HepG2 (cell line): ENCODE data around the gene CNP.

Source experiments
- EZH2 ChIP-seq: conservative IDR thresholded peaks from 2 replicates; pipeline ENCODE4 v1.6.1; 2012; ENCODE audit warnings: mild to moderate bottlenecking, low read depth, low read length, moderate library complexity
- HMG20A ChIP-seq: IDR thresholded peaks from 2 replicates; pipeline ENCODE4 v1.6.1; 2016; ENCODE audit warnings: borderline replicate concordance
- MEIS2 ChIP-seq: sonication (generic); formaldehyde crosslinking; IDR thresholded peaks from 2 replicates; pipeline ENCODE4 v1.9.0; 2021; ENCODE audit warnings: mild to moderate bottlenecking, missing genetic modification reagents
- SETDB1 ChIP-seq: sonication (generic); formaldehyde crosslinking; IDR thresholded peaks from 2 replicates; pipeline ENCODE4 v1.5.1; 2020; ENCODE audit warnings: missing genetic modification reagents, mild to moderate bottlenecking, borderline replicate concordance
- SIN3B ChIP-seq: fragments of 150-350 bp; IDR thresholded peaks from 2 replicates; pipeline ENCODE4 v1.6.1; 2014; ENCODE audit warnings: low read length
- ZBTB21 ChIP-seq: sonication (generic); formaldehyde crosslinking; IDR thresholded peaks from 2 replicates; pipeline ENCODE4 v1.4.0; 2020; ENCODE audit warnings: missing genetic modification reagents
- ZFX ChIP-seq: sonication (generic); formaldehyde crosslinking; IDR thresholded peaks from 2 replicates; pipeline ENCODE4 v1.4.0; 2020; ENCODE audit warnings: mild to moderate bottlenecking, low read depth, missing genetic modification reagents, moderate library complexity
- ZNF678 ChIP-seq: sonication (generic); formaldehyde crosslinking; IDR thresholded peaks from 2 replicates; pipeline ENCODE4 v1.4.0; 2020; ENCODE audit warnings: mild to moderate bottlenecking, missing genetic modification reagents
- ZNF83 ChIP-seq: sonication (generic); formaldehyde crosslinking; IDR thresholded peaks from 2 replicates; pipeline ENCODE4 v1.4.0; 2020; ENCODE audit warnings: missing genetic modification reagents, mild to moderate bottlenecking, borderline replicate concordance
- TF ChIP-seq, protein P1 (sequence below), 2 experiments: IDR thresholded peaks; 2 replicates each; pipeline ENCODE4 v1.6.1; 2011 to 2012; ENCODE audit warnings: low read length in 2 of 2, borderline replicate concordance in 1 of 2, low read depth in 1 of 2, mild to moderate bottlenecking in 1 of 2, moderate library complexity in 1 of 2
- TF ChIP-seq, protein P2 (sequence below): sonication (generic); formaldehyde crosslinking; IDR thresholded peaks from 2 replicates; pipeline ENCODE4 v1.5.0; 2020; ENCODE audit warnings: mild to moderate bottlenecking, missing genetic modification reagents, moderate library complexity

DNA sequence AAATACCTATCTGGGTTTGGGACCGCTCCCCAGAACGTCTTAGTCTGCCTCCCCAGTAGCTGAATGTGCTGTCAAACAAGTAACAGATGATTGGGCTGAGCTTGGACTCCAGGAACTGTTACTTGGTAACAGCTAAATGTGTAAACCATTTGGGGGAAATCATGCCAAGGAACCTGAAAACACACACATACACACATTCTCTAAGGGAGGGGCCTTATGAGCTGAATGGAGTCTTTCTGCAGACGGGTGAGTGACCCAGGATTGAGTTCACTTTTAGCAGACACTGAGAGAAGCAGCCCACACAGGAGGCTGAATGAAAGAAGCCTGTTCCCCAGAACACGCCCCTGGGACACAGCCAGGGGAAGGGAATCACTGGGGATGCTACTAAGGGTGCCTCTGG lies 49.4 kb upstream of the CNP start:
- TF ChIP-seq SIN3B (no peak), MEIS2 (CRISPR knock-in tag) (no peak), EZH2 (no peak), SETDB1 (CRISPR knock-in tag) (no peak), ZNF83 (CRISPR knock-in tag) (no peak), ZNF678 (CRISPR knock-in tag) (no peak), ZBTB21 (CRISPR knock-in tag) (no peak), HMG20A (no peak), ZFX (CRISPR knock-in tag) (no peak)
- TF ChIP-seq, protein P1, sequence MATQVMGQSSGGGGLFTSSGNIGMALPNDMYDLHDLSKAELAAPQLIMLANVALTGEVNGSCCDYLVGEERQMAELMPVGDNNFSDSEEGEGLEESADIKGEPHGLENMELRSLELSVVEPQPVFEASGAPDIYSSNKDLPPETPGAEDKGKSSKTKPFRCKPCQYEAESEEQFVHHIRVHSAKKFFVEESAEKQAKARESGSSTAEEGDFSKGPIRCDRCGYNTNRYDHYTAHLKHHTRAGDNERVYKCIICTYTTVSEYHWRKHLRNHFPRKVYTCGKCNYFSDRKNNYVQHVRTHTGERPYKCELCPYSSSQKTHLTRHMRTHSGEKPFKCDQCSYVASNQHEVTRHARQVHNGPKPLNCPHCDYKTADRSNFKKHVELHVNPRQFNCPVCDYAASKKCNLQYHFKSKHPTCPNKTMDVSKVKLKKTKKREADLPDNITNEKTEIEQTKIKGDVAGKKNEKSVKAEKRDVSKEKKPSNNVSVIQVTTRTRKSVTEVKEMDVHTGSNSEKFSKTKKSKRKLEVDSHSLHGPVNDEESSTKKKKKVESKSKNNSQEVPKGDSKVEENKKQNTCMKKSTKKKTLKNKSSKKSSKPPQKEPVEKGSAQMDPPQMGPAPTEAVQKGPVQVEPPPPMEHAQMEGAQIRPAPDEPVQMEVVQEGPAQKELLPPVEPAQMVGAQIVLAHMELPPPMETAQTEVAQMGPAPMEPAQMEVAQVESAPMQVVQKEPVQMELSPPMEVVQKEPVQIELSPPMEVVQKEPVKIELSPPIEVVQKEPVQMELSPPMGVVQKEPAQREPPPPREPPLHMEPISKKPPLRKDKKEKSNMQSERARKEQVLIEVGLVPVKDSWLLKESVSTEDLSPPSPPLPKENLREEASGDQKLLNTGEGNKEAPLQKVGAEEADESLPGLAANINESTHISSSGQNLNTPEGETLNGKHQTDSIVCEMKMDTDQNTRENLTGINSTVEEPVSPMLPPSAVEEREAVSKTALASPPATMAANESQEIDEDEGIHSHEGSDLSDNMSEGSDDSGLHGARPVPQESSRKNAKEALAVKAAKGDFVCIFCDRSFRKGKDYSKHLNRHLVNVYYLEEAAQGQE (IDR thresholded peaks at IDR 0.05; ENCODE audit: borderline replicate concordance in 1 of 2, low read depth in 1 of 2, low read length in 2 of 2): no peak
- TF ChIP-seq, protein P2, sequence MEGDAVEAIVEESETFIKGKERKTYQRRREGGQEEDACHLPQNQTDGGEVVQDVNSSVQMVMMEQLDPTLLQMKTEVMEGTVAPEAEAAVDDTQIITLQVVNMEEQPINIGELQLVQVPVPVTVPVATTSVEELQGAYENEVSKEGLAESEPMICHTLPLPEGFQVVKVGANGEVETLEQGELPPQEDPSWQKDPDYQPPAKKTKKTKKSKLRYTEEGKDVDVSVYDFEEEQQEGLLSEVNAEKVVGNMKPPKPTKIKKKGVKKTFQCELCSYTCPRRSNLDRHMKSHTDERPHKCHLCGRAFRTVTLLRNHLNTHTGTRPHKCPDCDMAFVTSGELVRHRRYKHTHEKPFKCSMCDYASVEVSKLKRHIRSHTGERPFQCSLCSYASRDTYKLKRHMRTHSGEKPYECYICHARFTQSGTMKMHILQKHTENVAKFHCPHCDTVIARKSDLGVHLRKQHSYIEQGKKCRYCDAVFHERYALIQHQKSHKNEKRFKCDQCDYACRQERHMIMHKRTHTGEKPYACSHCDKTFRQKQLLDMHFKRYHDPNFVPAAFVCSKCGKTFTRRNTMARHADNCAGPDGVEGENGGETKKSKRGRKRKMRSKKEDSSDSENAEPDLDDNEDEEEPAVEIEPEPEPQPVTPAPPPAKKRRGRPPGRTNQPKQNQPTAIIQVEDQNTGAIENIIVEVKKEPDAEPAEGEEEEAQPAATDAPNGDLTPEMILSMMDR (CRISPR knock-in tag): no peak
